GM19468 (cell line): ENCODE data around the gene TEX264.
A peak's percentile ranks its signal among the peaks of the same experiment; 100 is the strongest.

ENCODE experiments used
- ATAC-seq: cut with Tn5 transposase; IDR thresholded peaks from one replicate; pipeline ENCODE4 v1.9.1; 2021; ENCODE audit warnings: mild to moderate bottlenecking, moderate library complexity, moderate number of reproducible peaks; ENCODE audit not compliant: unreplicated experiment; ENCODE audit errors: extremely low read depth

The TEX264 gene

DNA sequence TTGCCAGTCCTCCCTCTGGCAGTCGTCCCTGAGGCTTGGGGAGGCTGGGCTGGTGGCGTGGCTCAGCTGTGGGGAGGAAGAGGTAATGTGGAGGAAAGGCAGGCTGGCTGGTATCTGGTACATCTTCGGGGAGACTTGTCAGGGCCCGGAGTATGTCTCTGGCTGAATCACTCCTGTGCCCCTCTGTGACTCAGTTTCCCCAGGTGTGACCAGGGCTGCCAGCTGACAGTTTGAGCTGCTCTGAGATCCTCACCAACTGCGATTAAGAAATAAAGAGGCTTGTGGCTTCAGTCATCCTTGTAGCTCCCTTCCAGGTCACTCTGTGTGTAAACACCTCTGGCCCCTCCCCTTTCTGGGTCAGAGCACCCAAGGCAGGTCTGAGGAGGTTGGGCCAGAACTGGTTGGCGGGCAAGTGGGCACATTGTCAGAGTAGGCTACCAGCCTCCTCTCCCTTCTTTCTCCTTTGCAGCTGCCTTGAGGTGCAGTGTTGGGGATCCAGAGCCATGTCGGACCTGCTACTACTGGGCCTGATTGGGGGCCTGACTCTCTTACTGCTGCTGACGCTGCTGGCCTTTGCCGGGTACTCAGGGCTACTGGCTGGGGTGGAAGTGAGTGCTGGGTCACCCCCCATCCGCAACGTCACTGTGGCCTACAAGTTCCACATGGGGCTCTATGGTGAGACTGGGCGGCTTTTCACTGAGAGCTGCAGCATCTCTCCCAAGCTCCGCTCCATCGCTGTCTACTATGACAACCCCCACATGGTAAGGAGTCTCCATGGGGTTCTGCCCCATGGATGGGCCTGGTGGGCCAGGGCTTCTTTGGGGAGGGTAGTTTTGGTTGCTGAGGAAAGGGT lies 3.0 kb downstream of the TEX264 start:
- no peak for ATAC-seq

- no peak for ATAC-seq
Measured at GRCh38 chr3:51675201-51675611, 4.2 kb downstream of the TEX264 start.

DNA sequence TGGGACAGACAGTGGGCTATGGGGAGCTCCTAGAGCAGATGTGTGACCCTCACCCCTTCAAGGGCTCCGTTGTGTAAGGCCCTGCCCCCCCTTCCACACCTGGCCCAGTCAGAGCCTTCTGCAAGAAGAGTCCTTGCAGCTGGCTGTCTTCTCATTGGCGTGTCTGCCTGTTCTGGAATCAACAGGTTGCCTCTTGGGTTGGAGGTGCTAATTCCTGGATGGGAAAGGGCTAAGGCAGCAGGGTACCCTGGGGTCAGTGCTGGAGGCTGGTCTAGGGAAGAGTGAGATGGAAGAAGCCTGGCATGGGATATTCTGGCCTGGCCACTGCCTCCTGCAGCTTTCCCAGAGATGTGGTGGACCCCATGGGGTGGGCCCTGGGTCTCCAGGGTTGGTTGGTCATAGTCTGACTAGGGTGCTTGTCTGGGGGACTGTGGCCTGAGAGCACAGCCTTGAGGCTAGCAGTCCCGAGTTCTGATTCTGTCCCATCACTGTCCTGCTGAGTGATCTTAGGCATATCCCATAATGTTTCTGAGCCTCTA lies 5.1 kb downstream of the TEX264 start:
- no peak for ATAC-seq

DNA sequence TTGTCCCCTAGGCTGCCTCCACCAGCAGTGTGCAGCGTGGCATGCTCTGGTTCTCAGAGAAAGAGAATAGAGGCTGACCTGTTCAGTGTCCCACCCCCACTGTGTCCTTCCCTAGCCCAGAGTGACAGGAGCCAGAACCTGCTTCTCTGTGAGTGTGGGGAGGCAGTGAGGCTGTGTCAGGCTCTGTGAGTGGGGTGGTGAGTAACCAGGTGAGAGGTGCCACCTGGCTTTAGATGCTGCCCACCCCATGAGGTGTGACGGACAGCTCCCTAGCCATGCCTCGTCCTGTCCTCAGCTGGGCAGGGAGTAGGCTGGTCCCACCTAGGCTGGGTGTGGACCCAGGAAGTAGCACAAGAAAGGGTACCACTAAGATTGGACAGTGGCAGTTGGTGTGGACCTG lies 6.3 kb downstream of the TEX264 start:
- no peak for ATAC-seq

DNA sequence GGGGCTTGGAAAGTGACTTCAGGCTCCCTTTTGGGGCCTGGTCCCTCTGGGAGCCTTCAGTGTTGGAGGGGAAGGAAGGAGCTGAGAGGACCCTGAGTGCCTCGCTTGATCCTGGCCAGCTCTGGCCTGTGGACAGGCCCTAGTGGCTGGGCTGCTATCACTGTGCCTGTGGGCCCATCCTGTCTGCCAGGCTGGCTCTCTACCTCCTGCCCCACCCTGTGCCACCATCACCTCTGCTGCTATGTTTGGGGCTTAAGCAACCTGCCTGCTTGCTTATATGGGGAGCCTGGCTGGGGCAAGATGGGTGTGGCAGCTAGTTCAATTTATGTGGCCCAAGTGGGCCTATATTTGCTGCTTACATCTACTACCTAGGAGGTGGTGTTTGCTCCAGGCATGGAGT lies 7.1 kb downstream of the TEX264 start:
- ATAC-seq: no peak

- ATAC-seq: no peak
Measured at GRCh38 chr3:51678641-51679040, 7.6 kb downstream of the TEX264 start.

- no peak for ATAC-seq
Measured at GRCh38 chr3:51679318-51679717, 8.3 kb downstream of the TEX264 start.

- no peak for ATAC-seq
Measured at GRCh38 chr3:51679777-51680176, 8.7 kb downstream of the TEX264 start.

GRCh38 chr3:51680196-51680595 lies 9.1 kb downstream of the TEX264 start:
- ATAC-seq: no peak

DNA sequence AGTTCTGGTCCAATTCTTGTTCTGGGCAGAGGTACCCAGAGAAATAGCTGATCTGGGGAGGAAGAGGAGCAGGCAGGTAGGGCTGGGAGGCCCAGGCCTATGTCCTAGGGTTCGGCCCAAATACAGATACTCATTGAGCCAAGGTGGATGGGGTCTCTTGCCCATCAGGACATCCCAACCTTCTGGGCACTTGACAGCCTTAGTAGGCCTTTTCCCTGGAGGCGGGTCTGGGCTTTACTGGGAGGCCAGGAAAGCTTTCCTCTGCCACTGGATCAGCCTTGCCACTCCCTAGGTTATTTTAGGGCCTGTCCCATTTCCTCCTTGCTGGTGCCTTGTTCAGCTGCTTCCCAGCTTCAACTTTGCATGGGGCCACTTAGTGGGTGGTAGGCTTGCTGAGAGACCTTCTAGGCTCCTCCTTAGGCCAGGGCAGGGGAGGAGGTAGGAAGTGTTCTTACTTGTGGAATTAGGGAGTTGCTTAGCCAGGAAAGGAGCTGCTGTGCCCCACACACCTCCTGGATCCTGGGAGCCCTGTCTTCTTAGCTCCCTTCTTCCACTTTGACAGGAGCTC lies 9.7 kb downstream of the TEX264 start:
- ATAC-seq: no peak

DNA sequence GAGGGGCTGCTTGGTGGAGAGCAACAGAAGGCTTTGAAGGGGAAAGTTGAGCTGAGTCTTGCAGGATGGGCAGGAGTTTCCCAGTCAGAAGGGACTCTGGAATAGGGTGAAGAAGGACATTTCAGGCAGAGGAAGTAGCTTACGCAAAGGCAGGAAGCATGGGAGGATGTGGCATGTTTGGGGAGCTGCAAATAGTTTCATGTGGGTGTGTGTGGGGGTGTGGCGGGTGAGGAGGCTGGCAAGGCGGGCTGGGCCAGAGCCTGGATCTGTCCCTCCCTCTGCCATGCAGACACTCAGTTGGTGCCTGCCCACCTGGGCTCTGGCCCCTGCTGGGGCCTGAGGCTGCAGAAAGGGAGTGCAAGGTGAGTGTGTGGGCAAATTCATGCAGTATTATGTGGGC lies 10.4 kb downstream of the TEX264 start:
- ATAC-seq: no peak

- peak; percentile 48 for ATAC-seq
Measured at GRCh38 chr3:51682079-51682478, 11.0 kb downstream of the TEX264 start.

- ATAC-seq: no peak
Measured at GRCh38 chr3:51682526-51682925, 11.5 kb downstream of the TEX264 start.

- no peak for ATAC-seq
Measured at GRCh38 chr3:51683566-51683965, 12.5 kb downstream of the TEX264 start.

DNA sequence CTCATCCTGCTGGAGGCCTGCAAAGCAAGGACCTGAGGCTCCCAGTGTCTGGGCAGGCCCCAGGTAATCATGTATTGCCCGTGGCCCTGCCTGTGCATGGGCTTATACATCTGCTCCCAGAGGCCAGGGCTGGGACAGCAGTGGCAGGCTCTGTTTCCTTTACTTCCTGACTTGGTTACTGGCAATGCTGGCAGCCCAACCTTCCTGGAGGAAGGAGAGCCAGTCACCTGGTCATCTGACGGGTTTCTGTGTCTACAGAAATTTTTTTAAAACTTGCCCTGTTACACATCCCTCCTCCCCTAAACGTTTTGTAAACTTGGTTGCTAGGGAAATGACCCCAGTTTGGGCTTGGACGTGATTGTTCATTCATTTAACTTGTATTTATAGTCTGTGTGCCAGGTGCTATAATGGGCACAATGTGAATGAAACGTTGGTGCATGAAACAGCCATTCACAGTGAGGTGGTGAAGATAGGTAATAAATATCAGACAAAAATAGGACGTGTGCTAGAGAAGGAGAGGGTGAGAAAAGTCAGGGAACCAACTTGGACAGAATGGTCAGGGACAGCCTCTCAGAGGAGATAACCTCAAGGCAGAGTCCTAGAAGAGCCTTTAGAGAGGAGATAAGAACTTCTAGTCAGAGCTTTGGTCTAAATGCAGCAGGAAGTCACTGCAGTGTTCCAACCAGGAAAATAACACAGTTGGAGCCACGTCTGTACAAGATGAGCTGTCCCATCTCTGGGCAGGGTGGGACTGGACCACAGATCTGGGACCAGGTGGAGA lies 14.1 kb downstream of the TEX264 start:
- ATAC-seq: no peak

GRCh38 chr3:51686056-51686455 lies 15.0 kb downstream of the TEX264 start:
- no peak for ATAC-seq

DNA sequence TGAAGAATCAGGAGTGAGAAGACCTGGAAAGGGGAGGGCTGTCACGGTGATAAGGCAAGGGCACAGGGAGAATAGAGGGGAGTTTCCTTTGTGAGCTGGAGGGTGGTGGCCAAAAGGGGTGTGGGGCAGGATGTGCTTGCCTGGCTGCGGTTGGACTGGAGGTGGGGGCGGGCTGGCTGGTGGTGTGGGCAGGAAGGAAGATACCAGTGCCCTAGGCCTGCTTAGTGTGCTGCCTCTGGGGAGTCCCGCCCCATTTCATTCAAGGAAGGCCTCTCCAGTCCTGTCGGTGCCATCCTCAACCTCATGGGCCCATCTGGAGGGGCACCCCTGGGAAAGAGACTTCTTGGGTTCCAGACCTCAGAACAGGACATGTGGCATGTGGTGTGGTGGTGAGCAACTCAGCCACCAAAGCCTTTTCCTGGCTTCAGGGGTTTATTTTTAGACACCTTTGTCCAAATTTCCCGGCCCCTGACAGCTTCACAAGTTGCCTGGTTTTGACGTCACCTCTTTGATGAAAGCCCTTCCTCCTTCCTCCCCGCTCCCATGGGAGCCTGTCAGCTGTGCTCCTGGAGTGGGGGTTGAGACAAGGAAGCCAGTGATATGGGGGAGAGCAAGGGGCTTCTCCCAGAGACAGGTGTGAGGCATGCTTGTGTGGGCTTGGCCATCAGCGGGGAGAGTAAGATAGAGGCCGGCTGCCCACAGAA lies 15.6 kb downstream of the TEX264 start:
- no peak for ATAC-seq

GRCh38 chr3:51687431-51688205 lies 16.6 kb downstream of the TEX264 start:
- ATAC-seq: no peak

- ATAC-seq: no peak
Measured at GRCh38 chr3:51688206-51688600, 17.2 kb downstream of the TEX264 start.

DNA sequence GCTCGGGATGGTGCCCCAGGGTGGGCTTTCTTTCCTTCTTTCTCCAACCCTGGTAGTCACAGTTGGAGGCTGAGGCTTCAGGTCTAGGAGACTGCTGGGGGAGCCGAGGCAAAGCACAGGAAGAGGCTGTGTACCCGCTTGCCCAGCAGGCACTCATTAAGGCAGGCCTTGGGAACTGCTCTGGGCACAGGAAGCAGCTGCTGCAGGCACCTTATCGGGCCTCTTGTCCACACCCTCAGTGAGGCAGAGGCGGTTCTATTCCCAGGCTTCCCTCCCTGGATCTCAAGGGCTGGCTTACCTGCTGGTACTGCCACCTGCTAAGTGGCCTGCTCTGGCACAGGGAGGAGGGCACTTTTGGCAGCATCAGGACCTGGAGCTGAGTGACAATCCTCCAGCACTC lies 20.0 kb downstream of the TEX264 start:
- no peak for ATAC-seq
